ENCODE results near the gene PARD3B. TPM values are rescaled to one million over a fixed set of nuclear protein-coding genes. Genes with fewer than 3 reads are reported as not detected.

Gene PARD3B
- total and polyA plus RNA-seq, 2 of the 8 experiments (the other 6 are each of a cell fraction or from before 2014, with no cell fraction given), result 1.2 to 5.7 TPM

- POLR2A ChIA-PET (ENCODE audit: partially characterized antibody), result no interaction called here
- 87% methylated on average over 8 of the region's 10 CpGs; no CpG with 5 or more reads in 1 of the 2 experiments for WGBS, 2 experiments (ENCODE audit: extremely low coverage in 1 of 2, insufficient coverage in 1 of 2, insufficient read length in 1 of 2, insufficient replicate concordance in 2 of 2, low coverage in 1 of 2, low lambda C conversion rate in 2 of 2, missing lambda C conversion rate in 1 of 2)
- no peak for TF ChIP-seq NANOG (IDR thresholded peaks at IDR 0.05; ENCODE audit: insufficient read depth, low read depth, low read length, poor library complexity, severe bottlenecking)
- TF ChIP-seq KDM5A (IDR thresholded peaks at IDR 0.05; ENCODE audit: low read length), result no peak
- TF ChIP-seq POLR2A (IDR thresholded peaks at IDR 0.05; ENCODE audit: control extremely low read depth in 1 of 2, low read depth in 2 of 2, low read length in 2 of 2), result no peak
Observed at GRCh38 chr2:205654878-205655605, 1109.8 kb downstream of the PARD3B start.

More at GRCh38 chr2:205654878-205655605, 1109.8 kb downstream of the PARD3B start:
- Histone ChIP-seq H3K4me2 (ENCODE audit: insufficient read depth in 1 of 2, low read depth in 2 of 2, low read length in 2 of 2) (no peak overlapping the region), H3K14ac (ENCODE audit: insufficient read length) (no peak overlapping the region), H2BK20ac (ENCODE audit: low read length) (no peak overlapping the region), H3K56ac (replicated peaks; ENCODE audit: insufficient read length, low read depth, low read length) (no peak overlapping the region), H3K9ac (replicated peaks in 1 of 4; ENCODE audit: extremely low read depth in 1 of 4, low read depth in 3 of 4, low read length in 3 of 4) (no peak overlapping the region), H3K27ac (ENCODE audit: low read depth, low read length) (no peak overlapping the region), H3K23me2 (ENCODE audit: low read depth, low read length) (no peaks in the 10 kb centered on the region), H3K23ac (ENCODE audit: insufficient read length) (no peak overlapping the region), H3K4ac (replicated peaks; ENCODE audit: insufficient read length, low read depth, low read length) (no peak overlapping the region), H3K79me2 (ENCODE audit: control insufficient read depth in 1 of 2, insufficient read depth in 2 of 2, low read length in 2 of 2) (no peaks in the 10 kb centered on the region), H4K5ac (ENCODE audit: insufficient read length, low read depth, low read length) (no peak overlapping the region), H3K36me3 (ENCODE audit: control insufficient read depth in 2 of 4, insufficient read depth in 4 of 4, low read length in 3 of 4) (no peaks in the 10 kb centered on the region; a peak in 1 of 8 replicates), H4K20me1 (replicated peaks in 1 of 2; ENCODE audit: control insufficient read depth in 1 of 2, insufficient read depth in 2 of 2, low read length in 2 of 2) (no peaks in the 10 kb centered on the region), H3K18ac (ENCODE audit: extremely low read depth, low read length) (no peak overlapping the region), H2BK5ac (ENCODE audit: low read depth, low read length) (no peak overlapping the region), H2AK5ac (ENCODE audit: low read depth, low read length) (no peak overlapping the region), H3K27me3 (replicated peaks in 1 of 4; ENCODE audit: control insufficient read depth in 3 of 4, extremely low read depth in 1 of 4, insufficient read depth in 3 of 4, low read length in 3 of 4) (no peaks in the 10 kb centered on the region; a peak in 2 of 7 replicates), H3K4me3 (ENCODE audit: extremely low read depth in 1 of 4, insufficient read depth in 2 of 4, low read depth in 3 of 4, low read length in 4 of 4) (no peak overlapping the region), H2AFZ (ENCODE audit: low read length) (no peak overlapping the region), H4K91ac (replicated peaks; ENCODE audit: insufficient read length, low read length) (no peak overlapping the region), H3K4me1 (replicated peaks in 1 of 4; ENCODE audit: control insufficient read depth in 3 of 4, insufficient read depth in 4 of 4, low read length in 3 of 4) (peaks cover 0 to 6% (median 4%) of the 10 kb centered on the region in 4 experiments; a peak in 4 of 7 replicates), H2BK120ac (replicated peaks; ENCODE audit: low read depth, low read length) (no peak overlapping the region), H2BK15ac (ENCODE audit: low read length) (no peak overlapping the region), H3K79me1 (ENCODE audit: low read depth, low read length) (no peaks in the 10 kb centered on the region), H2BK12ac (ENCODE audit: low read depth, low read length) (no peak overlapping the region), H3K9me3 (ENCODE audit: insufficient read depth in 2 of 2, low read depth in 1 of 2, low read length in 1 of 2) (no peaks in the 10 kb centered on the region), H4K8ac (ENCODE audit: extremely low read depth, insufficient read depth, low read length) (no peak overlapping the region)
- DNase-seq (ENCODE audit: low read depth in 1 of 2, low spot score in 2 of 2) (peak in 1 of 2 experiments; percentile 16), FAIRE-seq (no peak)
- CTCF ChIA-PET (ENCODE audit: partially characterized antibody), result interaction anchor here (0.6 to 1.4 kb wide), 5 partner anchors 10 to 24 kb away, joined by 3 to 6 read pairs (median 3); no protein-coding TSS in a partner anchor

Data from H1 (cell line).